ENCODE results near the gene FDX2.

- TF ChIP-seq CEBPB (IDR thresholded peaks at IDR 0.05; ENCODE audit: low read depth) = no peak
- no peak for TF ChIP-seq CTCF (IDR thresholded peaks at IDR 0.05 in 2 of 3, conservative IDR thresholded peaks at IDR 0.05 in 1 of 3; ENCODE audit: borderline replicate concordance in 1 of 3, insufficient read depth in 1 of 3, low read depth in 2 of 3, low read length in 2 of 3)
- no peak for TF ChIP-seq EZH2 (IDR thresholded peaks at IDR 0.05)
- TF ChIP-seq POLR2A (IDR thresholded peaks at IDR 0.05; ENCODE audit: borderline replicate concordance, extremely low read depth, insufficient read depth, insufficient read length) = no peak
- no peak for TF ChIP-seq FOSL1 (IDR thresholded peaks at IDR 0.05; ENCODE audit: low read depth)
- TF ChIP-seq ZBTB33 (IDR thresholded peaks at IDR 0.05; ENCODE audit: extremely low read depth, insufficient replicate concordance, low read length) = no peak
- no peak for TF ChIP-seq ATF3 (IDR thresholded peaks at IDR 0.05)
Observed at GRCh38 chr19:10293637-10294367, 22.0 kb downstream of the FDX2 start.
